ENCODE data around the gene DPY19L1.
"Not testable (repeated sequence)": the region's sequence is repeated elsewhere in the genome, so short reads cannot be mapped to it uniquely, and the experiment has no call there.

- TF ChIP-seq, protein P1, sequence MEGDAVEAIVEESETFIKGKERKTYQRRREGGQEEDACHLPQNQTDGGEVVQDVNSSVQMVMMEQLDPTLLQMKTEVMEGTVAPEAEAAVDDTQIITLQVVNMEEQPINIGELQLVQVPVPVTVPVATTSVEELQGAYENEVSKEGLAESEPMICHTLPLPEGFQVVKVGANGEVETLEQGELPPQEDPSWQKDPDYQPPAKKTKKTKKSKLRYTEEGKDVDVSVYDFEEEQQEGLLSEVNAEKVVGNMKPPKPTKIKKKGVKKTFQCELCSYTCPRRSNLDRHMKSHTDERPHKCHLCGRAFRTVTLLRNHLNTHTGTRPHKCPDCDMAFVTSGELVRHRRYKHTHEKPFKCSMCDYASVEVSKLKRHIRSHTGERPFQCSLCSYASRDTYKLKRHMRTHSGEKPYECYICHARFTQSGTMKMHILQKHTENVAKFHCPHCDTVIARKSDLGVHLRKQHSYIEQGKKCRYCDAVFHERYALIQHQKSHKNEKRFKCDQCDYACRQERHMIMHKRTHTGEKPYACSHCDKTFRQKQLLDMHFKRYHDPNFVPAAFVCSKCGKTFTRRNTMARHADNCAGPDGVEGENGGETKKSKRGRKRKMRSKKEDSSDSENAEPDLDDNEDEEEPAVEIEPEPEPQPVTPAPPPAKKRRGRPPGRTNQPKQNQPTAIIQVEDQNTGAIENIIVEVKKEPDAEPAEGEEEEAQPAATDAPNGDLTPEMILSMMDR (IDR thresholded peaks at IDR 0.05) = peak in 2 of 4 experiments; percentile 19 to 21
- TF ChIP-seq POLR2A (IDR thresholded peaks at IDR 0.05) = not testable (repeated sequence)
Measured at GRCh38 chr7:35072950-35073827, 35.9 kb upstream of the DPY19L1 start.
